Adrenal gland (tissue), 5 donors: ENCODE data around the gene RPTOR.

Source experiments
- POLR2A ChIP-seq, 2 donors: fragments of 450-650 bp; IDR thresholded peaks; one replicate each; pipeline ENCODE4 v1.6.1; 2017; ENCODE audit warnings: antibody characterized with exemption in 2 of 2, mild to moderate bottlenecking in 2 of 2, moderate library complexity in 1 of 2
- TF ChIP-seq, protein P1 (sequence below), 6 experiments: fragments of 450-650 bp in 4 of 6; fragments of 200-600 bp in 2 of 6; sonication (generic) in 1 of 6; IDR thresholded peaks; 1 replicate in 5 of 6; 2 replicates in 1 of 6; pipeline versions ENCODE4 v1.5.1 to v1.8.0; 2016 to 2021; ENCODE audit warnings: antibody characterized with exemption in 6 of 6, mild to moderate bottlenecking in 2 of 6, moderate library complexity in 1 of 6
- donor health status: DM: no; HTN: no; CAD: no.

DNA sequence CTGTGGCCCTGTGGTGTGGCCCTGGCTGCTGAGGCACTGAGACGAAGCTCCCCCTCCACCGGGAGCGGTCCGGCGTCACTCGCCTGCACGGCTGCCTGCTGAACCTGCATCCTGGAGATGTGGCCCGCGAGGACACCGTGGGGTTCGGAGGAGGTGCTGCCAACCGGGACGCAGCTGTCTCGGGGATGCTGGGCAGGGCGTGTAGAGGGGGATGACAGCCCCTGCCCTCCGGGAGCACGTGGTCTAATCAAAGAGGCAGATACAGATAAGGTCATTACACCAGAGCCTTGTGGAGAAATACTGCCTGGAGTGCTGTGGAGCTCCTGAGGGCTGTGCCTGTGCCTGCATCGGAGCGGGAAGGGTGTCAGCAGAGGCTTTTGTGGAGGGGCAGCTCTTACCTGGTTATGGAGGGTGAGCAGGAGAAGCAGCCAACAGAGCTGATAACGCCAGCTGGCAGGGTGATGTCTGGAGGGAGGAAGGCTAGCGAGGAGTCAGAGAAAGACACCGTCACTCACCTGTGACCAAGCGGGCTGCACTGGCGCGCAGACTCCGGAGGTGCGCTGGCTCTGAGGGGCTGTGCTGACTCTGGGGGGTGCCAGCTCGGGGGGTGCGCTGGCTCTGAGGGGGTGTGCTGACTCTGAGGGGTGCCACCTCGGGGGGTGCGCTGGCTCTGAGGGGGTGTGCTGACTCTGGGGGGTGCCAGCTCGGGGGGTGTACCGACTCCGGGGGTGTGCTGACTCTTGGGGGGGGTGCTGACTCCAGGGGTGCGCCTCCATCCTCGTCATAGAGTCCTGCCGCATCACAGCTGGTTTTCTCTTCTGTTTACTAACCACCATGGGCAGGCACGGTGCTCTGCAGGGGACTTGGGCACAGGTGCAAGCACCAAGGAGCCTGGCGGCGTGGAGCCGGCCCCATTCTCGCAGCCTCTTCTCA, 342.3 kb downstream of the RPTOR start:
- TF ChIP-seq, protein P1, sequence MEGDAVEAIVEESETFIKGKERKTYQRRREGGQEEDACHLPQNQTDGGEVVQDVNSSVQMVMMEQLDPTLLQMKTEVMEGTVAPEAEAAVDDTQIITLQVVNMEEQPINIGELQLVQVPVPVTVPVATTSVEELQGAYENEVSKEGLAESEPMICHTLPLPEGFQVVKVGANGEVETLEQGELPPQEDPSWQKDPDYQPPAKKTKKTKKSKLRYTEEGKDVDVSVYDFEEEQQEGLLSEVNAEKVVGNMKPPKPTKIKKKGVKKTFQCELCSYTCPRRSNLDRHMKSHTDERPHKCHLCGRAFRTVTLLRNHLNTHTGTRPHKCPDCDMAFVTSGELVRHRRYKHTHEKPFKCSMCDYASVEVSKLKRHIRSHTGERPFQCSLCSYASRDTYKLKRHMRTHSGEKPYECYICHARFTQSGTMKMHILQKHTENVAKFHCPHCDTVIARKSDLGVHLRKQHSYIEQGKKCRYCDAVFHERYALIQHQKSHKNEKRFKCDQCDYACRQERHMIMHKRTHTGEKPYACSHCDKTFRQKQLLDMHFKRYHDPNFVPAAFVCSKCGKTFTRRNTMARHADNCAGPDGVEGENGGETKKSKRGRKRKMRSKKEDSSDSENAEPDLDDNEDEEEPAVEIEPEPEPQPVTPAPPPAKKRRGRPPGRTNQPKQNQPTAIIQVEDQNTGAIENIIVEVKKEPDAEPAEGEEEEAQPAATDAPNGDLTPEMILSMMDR (IDR thresholded peaks at IDR 0.05), result no peak
- no peak for TF ChIP-seq POLR2A (IDR thresholded peaks at IDR 0.05)
